HepG2 (cell line): Measurements from ENCODE around the gene BCAS1.

Source experiments
- CREM ChIP-seq, 2 experiments: sonication (generic) in 1 of 2; formaldehyde crosslinking in 1 of 2; IDR thresholded peaks; 2 replicates each; pipeline versions ENCODE4 v1.4.0 to v1.6.1; 2016 to 2020; ENCODE audit warnings: antibody characterized with exemption in 1 of 2, mild to moderate bottlenecking in 1 of 2, missing genetic modification reagents in 1 of 2
- HMG20A ChIP-seq: IDR thresholded peaks from 2 replicates; pipeline ENCODE4 v1.6.1; 2016; ENCODE audit warnings: borderline replicate concordance
- JUN ChIP-seq: sonication (generic); formaldehyde crosslinking; IDR thresholded peaks from 2 replicates; pipeline ENCODE4 v1.4.0; 2020; ENCODE audit warnings: mild to moderate bottlenecking, missing genetic modification reagents
- MTA1 ChIP-seq: sonication (generic); formaldehyde crosslinking; IDR thresholded peaks from 2 replicates; pipeline ENCODE4 v1.4.0; 2020; ENCODE audit warnings: missing genetic modification reagents, mild to moderate bottlenecking, borderline replicate concordance
- MYC ChIP-seq: sonication (generic); formaldehyde crosslinking; IDR thresholded peaks from 2 replicates; pipeline ENCODE4 v1.9.0; 2021; ENCODE audit warnings: missing genetic modification reagents, borderline replicate concordance
- NCOA2 ChIP-seq: sonication (generic); formaldehyde crosslinking; IDR thresholded peaks from 2 replicates; pipeline ENCODE4 v1.8.0; 2022; ENCODE audit warnings: inconsistent platforms
- NFRKB ChIP-seq: fragments of 450-650 bp; IDR thresholded peaks from 2 replicates; pipeline ENCODE4 v1.6.1; 2017
- NR3C1 ChIP-seq: sonication (generic); formaldehyde crosslinking; IDR thresholded peaks from 2 replicates; pipeline ENCODE4 v1.4.0; 2020; ENCODE audit warnings: missing genetic modification reagents
- POLR2A ChIP-seq, 2 experiments: IDR thresholded peaks; 2 replicates each; pipeline ENCODE4 v1.6.1; 2011; ENCODE audit warnings: low read depth in 2 of 2, low read length in 2 of 2, mild to moderate bottlenecking in 1 of 2, moderate library complexity in 1 of 2; ENCODE audit not compliant: insufficient read depth in 1 of 2
- ZNF121 ChIP-seq: sonication (generic); formaldehyde crosslinking; IDR thresholded peaks from 2 replicates; pipeline ENCODE4 v1.5.0; 2020; ENCODE audit warnings: mild to moderate bottlenecking, missing genetic modification reagents
- ZNF776 ChIP-seq: sonication (generic); formaldehyde crosslinking; IDR thresholded peaks from 2 replicates; pipeline ENCODE4 v1.4.0; 2020; ENCODE audit warnings: mild to moderate bottlenecking, missing genetic modification reagents
- TF ChIP-seq, protein P1 (sequence below): sonication (generic); formaldehyde crosslinking; IDR thresholded peaks from 2 replicates; pipeline ENCODE4 v1.5.1; 2020; ENCODE audit warnings: missing genetic modification reagents, mild to moderate bottlenecking, borderline replicate concordance
- TF ChIP-seq, protein P2 (sequence below): sonication (generic); formaldehyde crosslinking; IDR thresholded peaks from 2 replicates; pipeline ENCODE4 v1.5.0; 2020; ENCODE audit warnings: mild to moderate bottlenecking, missing genetic modification reagents, moderate library complexity

DNA sequence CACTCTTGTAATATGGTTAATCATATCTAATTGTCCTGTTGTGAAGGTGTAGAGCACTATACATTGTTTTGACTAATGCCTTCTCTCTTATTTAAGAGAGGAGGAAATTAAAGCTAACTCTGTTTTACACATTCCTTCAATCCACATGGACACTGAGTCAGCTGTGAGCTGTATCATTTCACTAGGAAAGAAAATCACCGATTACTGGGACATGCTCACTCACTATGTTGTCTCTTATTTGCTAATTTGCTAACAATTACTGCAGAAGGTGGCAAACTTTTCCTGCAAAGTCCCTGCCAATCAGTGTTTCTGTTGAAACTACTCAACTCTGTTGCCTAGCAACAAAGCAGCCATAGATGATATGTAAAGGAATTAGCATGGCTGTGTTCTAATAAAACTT is 98.2 kb downstream of the BCAS1 start:
- TF ChIP-seq NCOA2 (CRISPR knock-in tag) (no peak), ZNF776 (CRISPR knock-in tag) (no peak), HMG20A (no peak), NFRKB (no peak), MTA1 (no peak), JUN (CRISPR knock-in tag) (no peak), ZNF121 (CRISPR knock-in tag) (no peak), MYC (CRISPR knock-in tag) (no peak), CREM (IDR thresholded peaks at IDR 0.05) (no peak), CREM (CRISPR knock-in tag; IDR thresholded peaks at IDR 0.05) (no peak), NR3C1 (no peak), POLR2A (IDR thresholded peaks at IDR 0.05; ENCODE audit: insufficient read depth in 1 of 2, low read depth in 2 of 2, low read length in 2 of 2) (no peak)
- TF ChIP-seq, protein P1, sequence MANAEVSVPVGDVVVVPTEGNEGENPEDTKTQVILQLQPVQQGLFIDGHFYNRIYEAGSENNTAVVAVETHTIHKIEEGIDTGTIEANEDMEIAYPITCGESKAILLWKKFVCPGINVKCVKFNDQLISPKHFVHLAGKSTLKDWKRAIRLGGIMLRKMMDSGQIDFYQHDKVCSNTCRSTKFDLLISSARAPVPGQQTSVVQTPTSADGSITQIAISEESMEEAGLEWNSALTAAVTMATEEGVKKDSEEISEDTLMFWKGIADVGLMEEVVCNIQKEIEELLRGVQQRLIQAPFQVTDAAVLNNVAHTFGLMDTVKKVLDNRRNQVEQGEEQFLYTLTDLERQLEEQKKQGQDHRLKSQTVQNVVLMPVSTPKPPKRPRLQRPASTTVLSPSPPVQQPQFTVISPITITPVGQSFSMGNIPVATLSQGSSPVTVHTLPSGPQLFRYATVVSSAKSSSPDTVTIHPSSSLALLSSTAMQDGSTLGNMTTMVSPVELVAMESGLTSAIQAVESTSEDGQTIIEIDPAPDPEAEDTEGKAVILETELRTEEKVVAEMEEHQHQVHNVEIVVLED = no peak
- TF ChIP-seq, protein P2, sequence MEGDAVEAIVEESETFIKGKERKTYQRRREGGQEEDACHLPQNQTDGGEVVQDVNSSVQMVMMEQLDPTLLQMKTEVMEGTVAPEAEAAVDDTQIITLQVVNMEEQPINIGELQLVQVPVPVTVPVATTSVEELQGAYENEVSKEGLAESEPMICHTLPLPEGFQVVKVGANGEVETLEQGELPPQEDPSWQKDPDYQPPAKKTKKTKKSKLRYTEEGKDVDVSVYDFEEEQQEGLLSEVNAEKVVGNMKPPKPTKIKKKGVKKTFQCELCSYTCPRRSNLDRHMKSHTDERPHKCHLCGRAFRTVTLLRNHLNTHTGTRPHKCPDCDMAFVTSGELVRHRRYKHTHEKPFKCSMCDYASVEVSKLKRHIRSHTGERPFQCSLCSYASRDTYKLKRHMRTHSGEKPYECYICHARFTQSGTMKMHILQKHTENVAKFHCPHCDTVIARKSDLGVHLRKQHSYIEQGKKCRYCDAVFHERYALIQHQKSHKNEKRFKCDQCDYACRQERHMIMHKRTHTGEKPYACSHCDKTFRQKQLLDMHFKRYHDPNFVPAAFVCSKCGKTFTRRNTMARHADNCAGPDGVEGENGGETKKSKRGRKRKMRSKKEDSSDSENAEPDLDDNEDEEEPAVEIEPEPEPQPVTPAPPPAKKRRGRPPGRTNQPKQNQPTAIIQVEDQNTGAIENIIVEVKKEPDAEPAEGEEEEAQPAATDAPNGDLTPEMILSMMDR (CRISPR knock-in tag) = no peak
